GM18867 (cell line): ENCODE data around the gene CCDC186.
A peak's percentile ranks its signal among the peaks of the same experiment; 100 is the strongest.
"Not testable (repeated sequence)": the region's sequence is repeated elsewhere in the genome, so short reads cannot be mapped to it uniquely, and the experiment has no call there.

Experiments
- ATAC-seq: cut with Tn5 transposase; IDR thresholded peaks from one replicate; pipeline ENCODE4 v1.9.1; 2021; ENCODE audit warnings: mild to moderate bottlenecking, moderate library complexity; ENCODE audit not compliant: unreplicated experiment

Gene CCDC186

GRCh38 chr10:114174695-114175188, 739 bp upstream of the CCDC186 start:
- ATAC-seq = peak; percentile 19

GRCh38 chr10:114173603-114173920, 441 bp downstream of the CCDC186 start:
- ATAC-seq = peak; percentile 0

- no peak for ATAC-seq
Observed at GRCh38 chr10:114172776-114173602, 1.0 kb downstream of the CCDC186 start.

GRCh38 chr10:114172216-114172615, 1.8 kb downstream of the CCDC186 start:
- no peak for ATAC-seq

GRCh38 chr10:114168450-114169009, 5.5 kb downstream of the CCDC186 start:
- no peak for ATAC-seq

GRCh38 chr10:114167985-114168384, 6.0 kb downstream of the CCDC186 start:
- ATAC-seq = peak; percentile 72

- no peak for ATAC-seq
Observed at GRCh38 chr10:114166494-114166893, 7.5 kb downstream of the CCDC186 start.

GRCh38 chr10:114166043-114166442, 8.0 kb downstream of the CCDC186 start:
- ATAC-seq = no peak

- no peak for ATAC-seq
Observed at GRCh38 chr10:114163062-114163461, 10.9 kb downstream of the CCDC186 start.

GRCh38 chr10:114157912-114158311, 16.1 kb downstream of the CCDC186 start:
- no peak for ATAC-seq

GRCh38 chr10:114151892-114152291, 22.1 kb downstream of the CCDC186 start:
- no peak for ATAC-seq

GRCh38 chr10:114151486-114151885, 22.5 kb downstream of the CCDC186 start:
- ATAC-seq = no peak

- ATAC-seq = not testable (repeated sequence)
Observed at GRCh38 chr10:114149476-114149875, 24.5 kb downstream of the CCDC186 start.

- no peak for ATAC-seq
Observed at GRCh38 chr10:114143160-114143559, 30.8 kb downstream of the CCDC186 start.

- no peak for ATAC-seq
Observed at GRCh38 chr10:114142018-114142417, 32.0 kb downstream of the CCDC186 start.

GRCh38 chr10:114140827-114141226, 33.2 kb downstream of the CCDC186 start:
- not testable (repeated sequence) for ATAC-seq

- ATAC-seq = no peak
Observed at GRCh38 chr10:114140036-114140435, 34.0 kb downstream of the CCDC186 start.

- no peak for ATAC-seq
Observed at GRCh38 chr10:114138581-114138980, 35.4 kb downstream of the CCDC186 start.

GRCh38 chr10:114135476-114135875, 38.5 kb downstream of the CCDC186 start:
- ATAC-seq = no peak

GRCh38 chr10:114131094-114131493, 42.9 kb downstream of the CCDC186 start:
- ATAC-seq = peak; percentile 85

- ATAC-seq = no peak
Observed at GRCh38 chr10:114121031-114121430, 53.0 kb downstream of the CCDC186 start.

- ATAC-seq = no peak
Observed at GRCh38 chr10:114118514-114118913, 55.5 kb downstream of the CCDC186 start.
